GM18517 (cell line): ENCODE measurements around the gene CRADD.

Experiments
- ATAC-seq: cut with Tn5 transposase; IDR thresholded peaks from one replicate; pipeline ENCODE4 v1.9.1; 2021; ENCODE audit warnings: mild to moderate bottlenecking, moderate library complexity; ENCODE audit not compliant: unreplicated experiment

CRADD gene

DNA sequence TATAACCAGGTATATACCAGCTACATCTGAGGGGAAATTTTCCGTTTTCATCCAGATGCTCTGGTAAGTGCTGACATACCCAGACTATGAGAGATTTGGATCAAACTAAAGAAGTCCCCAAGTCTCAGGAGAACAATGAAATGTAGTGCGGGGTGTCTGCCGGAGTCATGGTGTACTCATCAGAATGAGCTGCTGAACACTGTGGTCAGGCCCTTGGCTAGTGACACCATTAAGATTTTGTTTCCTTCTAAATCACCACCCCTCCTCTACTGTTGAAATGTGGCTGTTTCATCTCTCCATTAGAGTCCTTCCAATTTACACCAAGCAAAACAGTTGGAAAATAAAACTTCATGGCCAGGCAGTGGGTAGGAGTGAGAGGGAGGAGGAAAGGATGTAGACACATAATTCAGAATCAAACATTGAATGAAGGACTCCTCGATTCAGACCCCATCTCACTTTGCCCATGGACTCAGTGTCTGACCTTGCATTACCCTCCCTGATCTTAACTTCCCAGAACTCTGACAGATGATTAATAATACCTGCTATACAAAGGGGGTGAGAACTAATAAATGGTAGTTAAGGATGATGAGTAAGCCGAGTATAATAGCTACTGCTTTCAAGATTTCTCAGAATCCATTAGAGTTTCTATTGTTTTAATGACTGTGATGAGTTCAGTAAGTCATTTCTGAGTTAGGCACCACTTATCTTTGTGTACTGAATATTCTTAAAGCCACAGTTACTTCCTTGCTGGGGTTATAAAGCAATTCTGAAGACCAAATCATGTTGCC, 127.4 kb downstream of the CRADD start:
- ATAC-seq = no peak

DNA sequence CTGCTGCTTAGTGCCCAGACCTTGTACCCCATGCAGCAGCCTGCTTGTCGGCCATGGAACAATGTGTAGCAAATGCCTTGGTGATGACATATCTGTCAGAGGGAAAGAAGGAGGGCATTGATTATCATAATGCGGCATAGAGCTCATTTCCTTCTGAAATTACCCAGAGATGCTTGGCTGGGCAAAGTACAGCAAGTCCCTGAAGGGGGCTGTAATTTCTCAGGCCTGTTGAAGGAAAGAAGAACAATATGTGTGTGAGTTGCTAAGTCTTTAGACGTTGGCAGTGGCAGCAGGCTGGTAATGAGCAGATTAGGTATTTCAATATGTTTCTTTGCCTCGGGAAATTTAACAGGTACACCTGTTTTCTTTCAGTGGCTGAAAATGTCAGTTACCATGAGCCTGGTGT, 128.6 kb downstream of the CRADD start:
- no peak for ATAC-seq

DNA sequence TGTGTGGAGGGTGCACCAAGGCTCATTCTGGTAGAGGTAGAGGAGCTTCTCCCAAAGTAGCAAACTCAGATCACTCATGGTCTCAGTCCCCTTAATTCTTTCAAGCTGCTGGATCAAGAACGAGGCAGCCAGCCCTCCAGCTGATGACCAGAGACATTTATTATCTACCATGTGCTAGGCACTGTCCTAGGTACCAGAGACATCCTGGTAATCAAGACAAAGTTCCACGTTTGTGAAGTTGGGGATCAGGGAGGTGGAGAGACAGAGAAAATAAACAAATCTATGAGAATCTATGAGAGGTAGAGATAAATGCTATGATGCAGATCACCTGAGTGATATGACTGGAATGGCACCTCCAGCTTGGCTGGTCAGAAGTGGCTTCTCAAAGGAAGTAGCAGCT, 130.2 kb downstream of the CRADD start:
- ATAC-seq = no peak

DNA sequence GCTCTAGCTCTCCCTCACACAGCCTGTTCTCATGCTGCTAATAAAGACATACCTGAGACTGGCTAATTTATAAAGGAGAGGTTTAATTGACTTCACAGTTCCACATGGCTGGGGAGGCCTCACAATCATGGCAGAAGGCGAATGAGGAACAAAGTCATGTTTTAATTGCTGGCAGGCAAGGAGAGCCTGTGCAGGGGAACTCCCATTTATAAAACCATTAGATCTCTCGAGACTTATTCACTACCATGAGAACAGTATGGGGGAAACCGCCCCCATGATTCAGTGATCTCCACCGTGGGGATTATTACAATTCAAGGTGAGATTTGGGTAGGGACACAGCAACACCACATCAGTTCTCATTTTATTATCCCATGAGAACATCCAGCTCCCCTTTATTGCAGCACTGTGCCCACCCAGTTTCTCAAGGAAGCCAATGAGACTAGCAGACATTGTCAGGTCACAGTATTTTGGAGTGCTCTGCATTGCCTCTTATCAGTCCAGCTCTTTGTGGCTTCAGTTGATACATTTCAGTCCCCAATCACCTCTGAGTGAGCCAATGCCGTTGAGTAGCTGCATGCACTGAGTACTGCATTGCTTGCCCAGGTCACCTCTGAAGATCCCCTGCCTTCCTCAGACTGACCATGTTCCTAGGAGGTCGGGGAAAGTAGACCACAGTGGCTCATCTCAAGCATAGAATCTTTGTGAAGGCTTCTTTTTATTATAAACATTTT, 131.2 kb downstream of the CRADD start:
- no peak for ATAC-seq

DNA sequence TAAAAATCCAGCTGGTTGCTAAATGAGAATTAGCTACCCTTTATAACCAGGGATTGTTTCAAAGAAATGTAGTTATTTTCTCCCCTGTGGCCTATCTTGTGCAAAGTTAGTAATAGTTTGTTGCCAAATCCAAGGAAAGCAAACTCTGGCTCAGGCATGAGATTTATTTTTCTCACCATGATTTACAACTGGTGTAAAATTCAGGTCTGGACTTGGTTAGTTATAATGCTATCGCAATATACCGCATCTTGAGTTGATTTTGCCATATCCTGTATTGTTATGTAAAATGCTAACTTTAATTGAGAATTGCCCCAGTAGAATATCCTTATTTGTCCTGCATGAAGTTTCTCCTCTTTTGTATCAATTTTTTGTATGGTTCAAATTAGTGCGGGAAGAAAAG, 135.5 kb downstream of the CRADD start:
- ATAC-seq = no peak

DNA sequence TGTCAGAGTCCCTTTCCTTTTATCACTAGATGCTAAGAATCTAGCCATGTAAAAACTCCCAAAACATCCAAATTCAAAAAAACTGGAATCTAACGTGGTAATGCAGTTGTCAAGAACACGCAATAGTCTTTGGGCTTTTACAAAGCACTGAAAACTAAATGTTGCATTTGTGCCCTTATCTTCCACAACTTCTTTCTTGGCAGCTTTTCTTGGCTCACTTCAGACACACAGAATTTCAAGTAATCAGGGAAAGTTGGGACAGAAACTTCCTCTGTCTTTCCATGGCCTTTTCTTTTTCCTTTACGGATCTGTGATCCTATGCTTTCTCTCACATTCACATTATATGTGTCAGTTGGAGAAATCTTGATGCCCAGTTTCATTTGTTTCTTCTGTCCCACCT, 136.0 kb downstream of the CRADD start:
- ATAC-seq = no peak

DNA sequence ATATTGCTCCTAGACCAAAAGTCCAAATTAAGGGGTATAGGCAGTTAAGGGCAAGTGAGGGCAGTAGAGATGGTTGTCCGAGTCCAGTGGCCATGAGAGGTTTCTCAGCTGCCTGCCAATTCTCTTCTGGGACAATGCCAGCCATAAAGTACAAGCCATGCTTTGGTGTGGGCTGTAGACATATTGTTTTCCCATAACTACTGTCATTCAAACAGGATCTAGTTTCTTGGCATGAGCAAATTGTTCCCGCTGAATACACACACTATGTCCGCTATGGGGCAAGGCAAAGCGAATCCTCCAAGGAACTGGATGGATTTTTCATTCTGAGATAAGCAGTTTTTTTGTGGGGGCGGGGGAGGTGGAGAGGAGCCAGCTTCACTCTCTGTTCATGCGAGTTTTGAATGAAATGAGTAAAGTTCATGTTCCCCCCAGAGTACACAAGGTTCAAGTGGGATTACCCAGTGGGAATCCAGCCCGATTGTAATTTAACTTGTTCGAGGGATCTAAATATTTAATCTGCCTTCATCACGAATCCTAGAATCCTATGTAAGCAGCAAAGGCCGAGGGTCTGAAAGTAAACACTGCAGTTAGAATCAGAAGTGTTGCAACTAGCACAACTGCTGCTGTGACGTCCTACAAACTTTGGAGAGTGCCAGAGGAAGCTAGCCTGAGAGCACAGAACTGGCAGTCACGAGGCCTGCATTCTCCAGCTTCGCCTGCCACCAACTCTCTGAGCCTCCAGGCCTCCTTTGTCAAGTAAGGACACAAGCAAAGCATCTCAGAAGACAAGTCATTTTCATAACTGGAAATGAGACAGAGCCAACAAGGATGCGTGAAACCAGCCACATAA, 137.0 kb downstream of the CRADD start:
- no peak for ATAC-seq

DNA sequence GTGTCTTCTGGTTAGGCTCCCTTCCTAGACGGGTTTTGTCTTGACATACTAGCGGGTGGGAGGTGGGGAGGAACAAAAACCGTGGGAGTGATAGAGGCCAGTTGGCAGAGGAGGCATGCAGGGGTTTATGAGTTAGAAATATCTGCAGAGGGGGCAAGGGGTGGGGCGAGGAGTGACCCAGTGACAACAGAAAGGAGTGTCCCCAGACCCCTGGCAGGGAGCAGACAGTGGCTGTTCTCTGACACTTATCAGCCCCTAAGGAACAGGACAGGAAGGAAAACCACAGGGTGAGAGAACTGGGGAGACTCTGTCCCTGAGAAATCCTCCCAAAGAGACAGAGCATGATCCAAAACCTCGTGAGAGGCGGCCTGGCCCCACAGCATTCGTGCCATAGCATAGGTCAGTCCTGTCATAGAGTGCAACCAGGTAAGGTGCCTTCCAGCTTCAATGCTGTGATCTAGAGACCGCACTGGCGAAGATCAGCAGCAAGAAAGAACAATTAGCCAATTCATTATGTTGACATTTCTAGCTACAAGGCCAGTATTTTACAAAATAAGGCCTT, 141.4 kb downstream of the CRADD start:
- ATAC-seq = no peak

DNA sequence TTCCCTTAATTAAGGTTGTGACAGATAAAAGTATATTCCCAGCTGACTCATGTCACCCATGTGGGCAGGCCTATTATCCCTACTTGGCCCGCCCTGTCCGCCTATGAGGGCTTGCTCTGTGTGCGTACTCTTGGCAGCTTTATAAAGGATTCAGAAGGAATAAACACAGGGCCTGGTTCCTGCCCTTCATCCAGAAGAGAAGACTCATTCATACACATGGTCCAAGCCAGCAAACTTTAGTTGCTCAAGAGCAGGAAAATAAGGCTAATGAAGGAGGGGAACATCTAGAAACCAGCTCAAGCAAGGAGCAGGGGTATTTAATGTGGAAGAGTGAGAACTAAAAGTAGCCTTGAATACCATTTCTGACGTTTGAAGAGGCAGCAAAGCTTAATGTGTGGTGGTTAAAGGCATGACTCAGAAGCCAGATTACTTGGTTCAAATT, 141.9 kb downstream of the CRADD start:
- no peak for ATAC-seq

DNA sequence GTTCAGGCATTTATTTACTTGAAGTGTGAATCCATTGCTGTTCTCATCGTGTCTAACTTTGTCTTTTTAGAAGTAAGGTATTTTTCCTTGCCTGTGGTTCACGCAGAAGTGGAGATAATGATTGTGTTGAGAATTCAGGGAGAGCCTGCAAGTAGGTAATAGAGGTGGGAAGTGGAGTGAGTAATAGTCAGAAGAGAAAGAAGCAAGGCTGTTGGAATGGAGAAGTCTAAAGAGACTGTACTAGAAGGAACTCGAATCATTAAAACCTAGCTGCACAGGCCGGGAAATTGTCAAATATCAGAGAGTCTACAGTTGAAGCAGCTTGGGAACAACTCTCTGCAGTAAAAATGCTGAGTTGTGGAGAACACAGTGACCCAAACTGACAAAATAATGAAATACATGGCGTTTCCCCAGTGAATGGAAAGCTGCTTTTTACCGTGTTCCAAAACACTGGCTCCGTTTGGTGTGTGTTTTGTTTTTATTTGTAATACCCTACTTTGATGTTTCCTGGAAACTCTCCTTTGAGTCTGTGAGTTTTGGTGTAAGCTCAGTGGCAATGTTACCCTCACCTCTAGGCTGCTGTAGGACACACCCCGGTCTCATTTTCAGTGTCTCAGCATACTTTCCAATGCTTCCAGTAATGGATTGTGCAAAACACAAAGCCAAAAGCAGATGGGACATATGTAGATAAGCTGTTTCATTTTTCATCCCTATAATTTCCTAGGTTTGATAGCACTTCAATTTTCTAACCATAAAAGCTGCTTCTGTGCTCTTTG, 146.6 kb downstream of the CRADD start:
- no peak for ATAC-seq

DNA sequence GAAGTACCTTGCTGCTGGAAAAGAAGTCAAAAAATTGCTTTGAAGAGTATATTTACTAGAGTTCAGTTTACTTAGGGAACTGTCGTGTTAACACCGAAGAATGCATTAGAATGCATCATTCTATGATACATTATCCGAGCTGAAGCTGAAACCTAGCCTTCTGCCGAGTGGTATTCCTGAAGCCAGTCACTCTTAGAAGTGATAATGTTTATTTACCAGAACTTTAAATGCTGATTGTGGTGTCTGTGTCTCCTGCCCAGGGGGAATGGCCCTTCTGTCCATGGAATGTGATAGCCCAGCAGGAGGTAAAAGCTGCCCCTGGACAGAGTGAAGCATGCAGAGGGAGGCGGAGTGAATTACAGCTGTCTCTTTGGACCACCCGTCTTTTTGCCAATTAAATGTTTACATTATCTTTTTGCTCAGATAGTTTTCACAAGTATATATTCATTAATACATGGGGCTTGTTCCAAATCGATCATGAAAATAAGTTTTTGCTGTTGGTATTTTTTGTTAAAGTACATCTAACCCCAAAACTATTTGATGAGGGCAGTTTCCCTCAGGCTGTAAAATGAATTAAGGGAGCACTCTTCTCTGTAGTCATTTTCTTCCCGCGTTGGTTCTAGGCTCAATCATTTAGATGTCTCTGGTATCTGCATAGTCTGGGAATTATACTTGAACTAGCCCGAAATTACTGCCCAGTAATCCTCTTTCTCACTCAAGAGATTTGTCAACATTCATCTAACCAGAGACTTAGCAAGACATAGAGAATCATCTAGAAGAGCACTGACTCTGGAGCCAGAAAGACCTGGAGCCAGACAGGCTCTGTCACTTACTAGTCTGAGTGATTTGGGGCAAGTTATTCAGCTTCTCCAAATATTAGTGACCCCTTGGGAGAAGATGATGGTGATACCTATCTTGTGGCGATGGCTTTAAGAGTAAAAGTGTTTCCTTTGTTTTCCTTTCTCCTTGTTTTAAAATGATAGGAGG, 147.6 kb downstream of the CRADD start:
- ATAC-seq = no peak

DNA sequence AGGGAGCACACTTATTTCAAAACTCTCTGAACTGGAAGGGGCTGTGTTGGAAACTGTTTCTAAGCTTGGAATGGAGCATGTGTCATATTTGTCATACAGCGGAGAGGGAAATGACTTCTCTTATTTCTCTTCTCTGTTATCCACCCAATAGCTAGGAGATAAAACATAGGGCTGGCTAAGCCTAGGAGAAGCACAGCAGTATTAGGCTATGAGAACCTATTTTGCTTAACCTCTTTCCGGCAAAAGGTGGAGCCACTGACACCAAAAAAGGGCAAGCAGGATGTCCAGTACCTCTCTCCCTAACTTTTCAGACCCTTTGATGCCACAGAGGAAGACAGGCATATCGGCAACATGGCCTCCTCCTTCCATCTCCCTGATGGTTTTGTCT, 148.3 kb downstream of the CRADD start:
- ATAC-seq = no peak

DNA sequence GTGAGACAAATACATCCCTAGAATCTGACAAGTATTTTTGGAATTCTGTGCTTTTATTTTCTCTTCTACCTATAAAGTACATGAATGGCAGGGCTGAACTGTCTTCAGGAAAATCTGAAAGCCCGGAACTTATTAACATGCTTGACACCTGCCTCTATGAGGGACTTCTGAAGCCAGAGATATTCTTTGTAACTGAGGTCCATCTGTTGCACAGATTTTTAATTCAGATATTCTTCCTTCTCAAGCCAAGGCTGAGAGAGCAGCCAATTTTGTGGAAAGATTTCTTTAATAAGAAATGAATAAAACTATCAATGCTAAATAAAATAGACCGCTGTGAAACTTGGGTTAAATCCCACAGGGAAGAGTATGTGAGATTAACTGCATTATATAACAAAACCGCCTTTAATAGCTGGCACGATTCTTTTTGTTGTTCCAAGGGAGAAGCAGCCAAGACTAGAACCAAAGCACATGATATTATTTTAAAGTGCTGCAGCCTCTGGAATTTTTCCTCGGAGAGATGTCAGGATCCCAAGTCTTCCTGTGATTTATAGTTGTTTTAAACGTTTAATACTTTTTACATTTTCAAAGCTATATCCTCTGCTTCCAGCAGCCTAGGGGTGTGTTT, 148.9 kb downstream of the CRADD start:
- no peak for ATAC-seq

DNA sequence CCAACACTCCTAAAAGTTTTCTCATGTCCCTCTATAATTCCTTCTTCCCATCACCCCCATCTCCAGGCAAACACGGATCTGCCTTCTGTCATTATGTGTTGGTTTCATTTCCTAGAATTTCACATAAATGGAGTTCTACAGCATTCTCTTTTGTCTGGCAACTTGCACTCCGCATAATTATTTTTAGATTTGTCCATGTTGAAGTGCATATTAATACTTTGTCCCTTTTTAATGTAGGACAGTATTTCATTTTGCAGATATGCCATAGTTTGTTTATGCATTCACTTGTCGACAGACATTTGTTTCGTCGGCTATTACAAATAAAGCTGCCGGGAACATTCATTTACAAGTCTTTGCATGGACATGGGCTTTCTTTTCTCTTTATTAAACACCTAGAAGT, 150.0 kb downstream of the CRADD start:
- ATAC-seq = no peak

DNA sequence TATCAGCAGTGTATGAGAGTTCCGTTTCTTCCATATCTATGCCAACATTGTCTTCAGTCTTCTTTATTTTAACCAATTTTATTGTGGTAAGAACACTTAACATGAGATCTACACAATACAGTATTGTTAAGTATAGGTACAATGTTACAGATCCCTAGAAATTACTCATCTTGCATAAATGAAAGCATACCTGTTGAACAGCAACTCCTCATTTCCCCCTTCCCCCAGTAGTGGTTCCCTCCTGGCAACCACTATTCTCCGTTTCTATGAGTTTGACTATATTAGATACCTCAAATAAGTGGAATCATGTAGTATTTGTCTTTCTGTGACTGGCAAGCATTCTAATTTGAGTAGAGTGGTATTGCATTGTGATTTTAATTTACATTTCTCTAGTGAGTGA, 150.5 kb downstream of the CRADD start:
- ATAC-seq = no peak

DNA sequence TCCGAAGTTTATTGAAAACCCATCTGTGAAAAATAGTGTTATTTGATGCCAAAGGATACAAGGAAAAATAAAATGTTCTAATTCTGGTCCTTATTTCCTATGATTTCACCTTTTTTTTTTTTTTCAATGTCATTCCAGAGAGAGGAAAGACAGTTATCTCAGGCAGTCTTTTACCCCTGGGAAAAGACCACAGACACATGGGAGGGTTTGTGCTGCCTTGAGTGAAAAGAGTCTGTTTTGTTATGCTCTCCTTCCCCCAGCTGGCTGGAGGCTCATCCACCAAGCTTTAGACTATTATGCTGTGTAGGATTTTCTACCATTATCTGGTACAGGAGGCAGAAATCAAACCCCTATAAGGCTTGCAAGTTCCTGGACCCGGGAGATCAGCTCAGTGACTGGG, 151.8 kb downstream of the CRADD start:
- ATAC-seq = no peak

DNA sequence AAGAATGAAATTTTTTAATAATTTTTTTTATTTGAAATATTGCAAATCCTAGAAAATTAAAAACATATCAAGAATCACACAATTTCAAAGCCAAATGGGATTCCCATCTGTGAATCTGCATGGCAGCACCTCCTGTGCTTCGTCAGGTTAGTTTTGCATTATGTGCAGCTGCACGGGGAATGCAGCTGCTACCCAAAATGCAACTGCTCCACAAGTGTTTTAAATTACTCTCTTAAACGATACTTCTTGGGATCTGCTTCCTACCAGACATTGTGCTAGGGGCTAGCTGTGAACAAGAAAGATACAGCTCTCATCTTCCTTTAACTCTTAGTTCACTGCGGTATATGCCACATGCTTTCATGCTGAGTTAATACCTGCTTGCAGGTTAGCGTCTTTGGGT, 154.2 kb downstream of the CRADD start:
- ATAC-seq = no peak

DNA sequence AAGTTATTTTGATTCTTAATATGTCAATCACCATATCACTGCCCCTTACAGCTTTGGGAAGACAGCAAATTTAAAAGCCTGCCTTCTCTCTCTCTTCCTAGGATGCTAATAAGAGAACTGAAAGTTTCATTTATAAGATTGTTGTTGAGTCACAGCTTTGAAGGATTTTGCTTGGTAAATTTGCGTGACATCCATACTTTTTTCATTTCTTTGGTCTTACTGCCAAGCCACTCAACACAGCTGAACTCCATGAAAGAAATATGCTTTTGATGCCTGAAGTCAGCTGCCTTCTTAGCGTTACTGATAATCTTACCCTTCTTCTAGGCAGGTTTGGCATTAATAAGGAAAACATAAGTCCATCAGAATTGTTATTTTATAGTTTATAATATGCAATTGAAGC, 155.0 kb downstream of the CRADD start:
- no peak for ATAC-seq

DNA sequence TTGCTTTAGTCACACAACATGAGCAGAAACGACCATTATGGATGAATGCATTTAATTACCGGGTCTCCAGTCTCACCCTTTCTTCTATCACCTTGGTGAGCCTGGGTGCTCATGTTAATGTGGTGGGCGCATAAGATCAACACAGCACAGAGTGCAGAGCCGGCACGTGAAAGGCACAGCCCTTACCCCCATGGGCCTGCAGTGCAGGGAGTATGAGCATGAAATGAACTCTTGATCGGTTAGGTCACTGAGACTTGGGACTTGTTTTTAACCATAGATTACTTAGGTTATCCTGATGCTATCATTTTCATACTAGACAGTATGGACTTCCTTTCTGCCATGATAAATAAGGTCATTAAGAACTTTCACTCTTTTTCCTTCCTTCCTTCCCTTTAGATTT, 156.8 kb downstream of the CRADD start:
- no peak for ATAC-seq
